HG03039 (cell line): ENCODE results near the gene GMPPB.
"Not testable (repeated sequence)": the region's sequence is repeated elsewhere in the genome, so short reads cannot be mapped to it uniquely, and the experiment has no call there.

ENCODE experiments used
- ATAC-seq: cut with Tn5 transposase; IDR thresholded peaks from one replicate; pipeline ENCODE4 v1.9.1; 2021; ENCODE audit warnings: mild to moderate bottlenecking, moderate library complexity; ENCODE audit not compliant: unreplicated experiment

Gene GMPPB

DNA sequence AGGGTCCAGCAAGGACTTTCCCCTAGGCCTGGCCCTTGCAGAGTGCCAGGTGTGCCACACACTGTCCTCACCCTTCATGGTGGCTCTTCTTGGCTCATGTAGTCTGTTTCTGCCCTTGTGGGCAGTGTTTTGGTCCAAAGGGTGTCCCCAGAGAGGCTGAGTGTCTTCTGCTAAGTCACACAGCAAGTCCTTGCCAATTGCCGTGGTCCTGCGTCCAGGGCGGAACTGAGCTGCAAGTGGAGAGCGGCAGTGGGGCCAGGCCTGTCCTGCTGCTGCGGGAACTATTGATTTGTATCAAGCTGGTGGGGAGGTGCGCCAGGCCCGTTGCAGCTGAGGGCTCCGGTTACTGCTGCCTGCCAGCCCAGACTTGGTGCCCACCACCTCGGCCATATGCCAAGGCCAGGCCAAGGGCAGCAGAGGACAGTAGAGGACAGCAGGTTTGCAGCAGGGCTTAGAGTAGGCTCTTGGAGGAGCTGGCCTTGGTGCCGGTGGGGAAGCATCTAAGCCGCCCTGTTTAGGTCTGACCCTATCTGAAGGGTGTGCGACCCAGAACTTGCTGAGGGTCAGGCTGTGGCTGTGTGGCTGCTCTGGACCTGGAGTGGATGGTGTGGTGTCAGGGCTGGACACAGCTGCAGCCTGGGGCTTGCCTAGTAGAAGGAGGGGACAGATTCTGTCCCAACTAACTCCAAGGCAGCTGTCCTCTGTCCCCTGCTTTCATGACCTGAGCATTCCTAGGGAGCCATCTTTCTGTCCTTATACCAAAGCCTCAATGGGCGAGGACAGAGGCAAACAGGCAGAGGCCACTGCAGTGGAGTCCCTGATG is 8.8 kb downstream of the GMPPB start:
- ATAC-seq = no peak

DNA sequence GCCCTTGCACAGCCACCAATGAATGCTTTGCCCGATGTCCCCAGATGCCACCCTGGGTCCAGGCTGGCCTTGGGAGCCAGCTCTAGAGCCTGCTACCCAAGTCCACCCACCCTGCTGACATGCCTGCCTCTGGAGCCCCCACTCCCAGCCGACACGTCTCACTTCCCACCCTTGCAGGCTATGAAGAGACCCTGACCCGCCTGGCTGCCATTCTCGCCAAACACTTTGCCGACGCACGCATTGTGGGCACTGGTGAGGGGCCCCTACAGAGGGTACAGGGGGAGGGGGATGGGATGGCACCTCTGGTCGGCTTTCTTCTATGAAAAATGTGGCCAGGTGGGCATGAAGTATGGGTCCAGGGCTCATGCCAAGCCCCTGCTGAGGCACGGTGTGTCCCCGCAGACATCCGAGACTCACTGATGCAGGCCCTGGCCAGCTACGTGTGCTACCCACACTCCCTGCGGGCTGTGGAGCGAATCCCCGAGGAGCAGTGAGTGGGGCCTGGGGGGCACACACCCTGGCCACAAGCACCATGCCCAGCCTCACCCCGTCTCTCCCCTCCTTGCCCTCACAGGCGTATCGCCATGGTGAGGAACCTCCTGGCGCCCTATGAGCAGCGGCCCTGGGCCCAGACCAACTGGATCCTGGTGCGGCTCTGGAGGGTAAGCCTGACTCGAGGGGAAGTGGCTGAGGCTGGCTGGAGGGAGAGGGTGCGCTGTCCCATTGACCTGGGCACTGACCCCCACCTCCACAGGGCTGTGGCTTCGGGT is 10.2 kb downstream of the GMPPB start:
- no peak for ATAC-seq

DNA sequence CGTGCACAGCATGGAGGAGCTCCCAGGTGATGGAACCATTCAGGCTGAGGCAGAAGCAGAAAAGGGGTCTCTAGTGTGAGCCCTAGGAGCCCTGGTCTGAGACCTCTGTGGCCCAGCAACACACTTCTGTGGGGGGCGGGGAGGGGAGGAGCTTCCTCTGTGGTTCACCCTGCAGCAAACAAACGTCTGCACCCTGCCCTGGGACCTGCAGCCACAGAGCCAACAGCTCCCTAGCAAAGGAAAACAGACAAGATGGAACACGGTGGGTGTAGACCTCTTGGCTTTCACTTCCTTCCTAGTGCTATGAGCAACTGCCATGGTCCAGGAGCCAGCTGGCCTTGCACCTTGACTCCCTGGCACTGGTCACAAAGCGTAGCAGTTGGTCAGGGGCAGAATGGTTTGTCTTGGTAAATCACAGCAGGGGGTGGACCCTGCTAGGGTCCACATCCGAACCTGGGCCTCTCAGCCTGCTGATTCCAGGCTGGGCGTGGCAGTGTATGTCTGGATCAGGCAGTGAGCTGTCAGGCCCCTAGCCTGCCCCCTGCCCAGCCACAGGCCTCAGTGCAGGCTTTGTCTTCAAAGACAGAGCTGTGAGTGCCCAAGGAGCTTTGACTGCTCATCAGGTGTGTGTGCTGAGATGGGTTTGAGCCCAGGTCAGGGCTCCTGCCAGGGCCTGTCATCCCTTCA is 11.0 kb downstream of the GMPPB start:
- ATAC-seq = no peak

DNA sequence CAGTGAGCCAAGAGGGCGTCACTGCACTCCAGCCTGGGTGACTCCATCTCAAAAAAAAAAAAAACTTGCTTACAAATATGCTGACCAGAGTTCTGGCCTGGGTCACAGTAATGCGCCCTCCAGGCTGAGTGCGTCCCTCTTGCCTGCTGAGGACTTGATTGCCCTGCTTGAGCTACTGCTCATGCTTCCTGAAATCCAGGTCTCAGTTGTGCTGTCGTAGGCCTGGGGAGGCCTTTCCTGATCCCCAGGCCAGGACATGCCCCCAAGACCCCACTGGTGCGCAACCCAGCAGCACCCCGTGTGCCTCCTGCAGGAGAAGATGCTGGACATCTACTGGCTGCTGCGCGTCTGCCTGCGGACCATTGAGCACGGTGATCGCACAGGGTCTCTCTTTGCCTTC is 11.6 kb downstream of the GMPPB start:
- ATAC-seq = no peak

DNA sequence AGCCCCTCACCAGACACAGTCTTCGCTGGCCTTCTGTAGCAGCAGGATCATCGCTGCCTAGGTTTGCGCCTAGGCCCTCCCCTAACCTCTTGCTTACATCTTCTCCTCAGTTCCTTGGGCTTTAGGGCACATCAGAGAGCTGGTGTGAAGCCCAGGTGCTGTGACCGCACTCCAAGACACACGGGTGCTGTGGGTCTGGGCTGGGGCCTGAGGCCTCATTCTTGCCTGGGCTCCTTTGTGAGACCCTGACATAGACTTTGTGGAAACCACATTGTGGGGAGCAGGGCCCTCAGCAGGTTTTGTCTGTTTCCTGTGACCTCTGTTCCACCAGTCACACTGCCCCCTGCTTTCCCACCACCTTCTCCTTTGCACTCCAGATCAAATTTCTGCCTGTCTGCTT is 12.3 kb downstream of the GMPPB start:
- ATAC-seq = no peak

DNA sequence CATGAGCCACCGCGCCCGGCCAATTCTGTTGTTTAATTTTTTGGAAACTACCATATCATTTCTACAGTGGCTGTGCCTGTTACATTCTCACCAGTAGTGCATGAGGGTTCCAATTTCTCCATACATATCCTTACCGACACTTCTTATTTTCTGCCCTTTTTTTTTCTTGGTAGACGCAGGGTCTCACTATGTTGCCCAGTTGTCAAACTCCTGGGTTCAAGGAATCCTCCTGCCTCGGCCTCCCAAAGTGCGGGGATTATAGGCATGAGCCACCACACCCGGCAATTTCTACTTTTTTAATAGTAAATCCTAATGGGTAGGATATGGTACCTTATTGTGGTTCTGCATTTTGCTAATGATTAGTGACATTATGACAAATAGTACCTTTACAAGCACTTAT is 13.9 kb downstream of the GMPPB start:
- no peak for ATAC-seq

DNA sequence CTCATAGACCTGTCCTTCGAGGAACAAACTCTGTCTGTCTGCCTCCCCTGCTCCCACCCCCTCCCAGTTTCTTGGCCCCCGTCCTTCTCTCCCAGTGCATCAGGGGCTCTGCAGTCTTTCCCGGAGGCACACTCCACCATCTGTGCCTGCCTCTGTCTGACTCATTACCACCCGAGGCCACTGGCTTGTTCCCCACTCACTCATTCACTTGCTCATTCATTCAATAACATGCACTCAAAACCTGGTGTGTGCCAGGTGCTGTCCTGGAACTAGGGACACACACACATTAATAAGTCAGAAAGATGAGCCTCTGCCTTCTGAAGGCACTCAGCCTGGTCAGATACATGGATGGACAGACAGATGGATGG is 16.7 kb downstream of the GMPPB start:
- ATAC-seq = no peak

DNA sequence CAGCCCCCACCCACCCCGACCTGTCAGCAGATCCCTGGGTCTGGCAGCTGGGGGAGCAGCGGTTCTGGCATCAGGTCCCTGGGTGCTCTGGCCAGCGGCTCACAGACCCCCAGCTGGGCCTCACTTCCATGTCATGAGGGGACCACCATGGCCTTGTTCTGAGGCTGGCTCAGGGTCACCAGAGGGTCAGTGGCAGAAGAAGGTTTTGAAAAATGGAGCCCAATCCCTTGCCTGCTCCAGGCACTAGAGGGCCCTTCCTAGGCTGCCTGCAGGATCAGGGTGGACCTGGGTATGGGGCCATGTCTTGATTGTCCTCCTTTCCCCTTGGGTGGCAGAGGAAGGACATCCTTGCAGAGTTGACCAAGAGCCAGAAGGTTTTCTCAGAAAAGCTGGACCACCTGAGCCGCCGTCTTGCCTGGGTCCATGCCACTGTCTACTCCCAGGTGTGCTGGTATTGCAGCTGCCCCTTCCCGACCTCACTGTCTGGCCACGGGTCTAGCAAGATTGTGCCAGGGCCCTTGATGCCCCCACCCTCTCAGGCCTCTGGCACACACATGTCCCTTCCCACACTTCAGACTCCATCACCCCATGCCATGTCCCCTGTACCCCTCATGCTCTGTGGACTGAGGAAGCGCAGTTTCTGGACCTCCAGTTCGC is 17.2 kb downstream of the GMPPB start:
- ATAC-seq = no peak

DNA sequence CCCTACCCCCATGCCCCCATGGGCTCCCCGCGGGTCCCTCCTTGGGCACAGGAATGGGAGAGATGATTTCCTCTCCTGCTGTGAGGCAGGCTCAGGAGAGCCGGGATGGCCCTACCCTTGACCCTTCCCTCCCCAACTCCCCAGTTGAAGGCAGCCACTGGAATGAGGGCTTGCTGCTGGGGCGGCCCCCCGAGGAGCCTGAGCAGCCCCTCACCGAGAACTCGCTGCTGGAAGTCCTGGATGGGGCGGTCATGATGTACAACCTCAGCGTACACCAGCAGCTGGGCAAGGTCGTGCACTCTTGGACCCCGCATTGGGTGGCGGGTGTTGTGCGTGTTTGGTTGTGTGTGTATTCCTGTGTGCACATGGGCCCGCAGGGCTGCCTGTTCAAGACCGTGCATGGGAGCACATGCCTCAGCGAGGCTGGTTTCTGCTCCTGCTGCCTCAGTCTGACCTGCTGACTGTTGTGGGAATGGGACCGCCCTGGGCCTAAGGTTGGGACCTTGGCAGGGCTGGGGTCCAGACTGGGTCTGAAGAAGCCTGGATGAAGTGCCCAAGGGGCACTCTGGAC is 18.3 kb downstream of the GMPPB start:
- ATAC-seq = no peak

DNA sequence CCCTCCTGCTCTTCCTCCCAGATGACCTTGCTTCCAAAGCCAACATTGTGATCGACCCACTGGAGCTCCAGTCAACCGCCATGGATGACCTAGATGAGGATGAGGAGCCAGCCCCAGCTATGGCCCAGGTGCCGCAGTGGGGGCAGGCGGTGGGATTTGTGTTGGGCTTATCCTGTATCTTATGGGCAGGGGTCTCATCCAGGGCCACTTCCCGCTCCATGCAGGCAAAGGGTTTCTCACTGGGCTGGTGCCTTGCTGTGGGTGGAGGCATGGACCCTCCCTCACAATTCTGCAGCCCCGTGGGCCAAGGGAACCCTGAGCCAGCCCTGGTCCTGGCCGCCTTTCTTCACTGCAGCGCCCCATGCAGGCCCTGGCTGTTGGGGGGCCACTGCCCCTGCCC is 19.1 kb downstream of the GMPPB start:
- ATAC-seq = no peak

DNA sequence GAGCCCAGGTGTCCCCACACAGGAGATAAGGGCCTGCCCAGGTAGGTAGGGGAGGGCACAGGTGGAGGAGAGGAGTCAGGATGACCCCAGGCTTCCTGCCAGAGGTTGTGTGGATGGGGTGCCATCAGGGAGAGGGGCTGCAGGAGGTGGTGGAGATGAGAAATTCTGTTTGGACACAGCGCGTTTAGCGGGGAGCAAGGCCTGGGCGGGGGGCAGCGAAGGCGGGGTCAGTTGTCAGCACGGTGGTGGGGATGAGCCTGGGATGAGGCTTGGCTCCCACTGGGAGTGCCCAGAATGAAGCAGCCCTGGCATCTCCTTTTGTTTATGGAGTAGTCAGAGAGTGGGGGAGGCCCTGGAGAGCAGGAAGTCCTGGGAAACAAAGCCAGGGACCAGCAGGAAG is 19.8 kb downstream of the GMPPB start:
- no peak for ATAC-seq

DNA sequence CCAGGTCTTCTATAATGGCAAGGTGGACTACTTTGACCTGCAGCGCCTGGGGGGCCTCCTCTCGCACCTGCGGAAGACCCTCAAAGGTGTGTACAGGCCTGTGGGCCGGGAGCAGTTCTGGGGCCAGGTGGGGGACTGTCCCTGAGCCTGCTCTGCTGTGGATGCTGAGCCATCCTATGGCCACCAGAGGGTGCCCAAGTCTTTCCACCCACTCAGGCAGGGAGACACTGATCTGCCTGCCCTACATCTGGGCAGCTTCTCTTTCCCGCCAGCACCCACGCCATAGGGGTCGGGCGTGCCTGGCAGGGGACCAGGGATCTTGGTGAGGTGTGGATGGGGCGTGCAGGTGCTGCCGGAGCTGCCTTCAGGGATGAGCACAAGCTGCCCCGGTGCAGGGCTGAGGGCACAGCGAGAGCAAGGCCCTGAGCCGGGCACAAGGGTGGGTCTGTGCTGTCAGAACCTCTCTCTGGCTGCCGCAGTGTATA is 20.3 kb downstream of the GMPPB start:
- ATAC-seq = no peak

DNA sequence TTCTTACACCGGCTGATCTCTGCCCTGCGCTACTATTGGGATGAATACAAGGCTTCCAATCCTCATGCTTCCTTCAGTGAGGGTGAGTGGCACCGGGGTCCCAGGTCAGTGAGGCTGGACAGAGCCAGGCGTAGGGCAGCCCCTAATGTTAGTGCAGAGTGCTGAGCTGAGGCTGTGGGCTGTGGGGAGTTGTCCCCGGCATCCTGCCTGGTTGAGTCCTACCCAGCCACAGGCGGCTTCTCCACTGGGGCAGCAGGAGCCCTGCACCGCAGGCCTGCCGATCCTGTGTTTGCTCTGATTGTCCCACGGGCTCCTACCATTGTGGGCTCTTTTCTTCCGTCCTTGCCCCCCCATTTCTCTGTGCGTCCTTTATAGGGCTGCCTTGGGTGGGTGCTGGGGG is 21.1 kb downstream of the GMPPB start:
- ATAC-seq = no peak

DNA sequence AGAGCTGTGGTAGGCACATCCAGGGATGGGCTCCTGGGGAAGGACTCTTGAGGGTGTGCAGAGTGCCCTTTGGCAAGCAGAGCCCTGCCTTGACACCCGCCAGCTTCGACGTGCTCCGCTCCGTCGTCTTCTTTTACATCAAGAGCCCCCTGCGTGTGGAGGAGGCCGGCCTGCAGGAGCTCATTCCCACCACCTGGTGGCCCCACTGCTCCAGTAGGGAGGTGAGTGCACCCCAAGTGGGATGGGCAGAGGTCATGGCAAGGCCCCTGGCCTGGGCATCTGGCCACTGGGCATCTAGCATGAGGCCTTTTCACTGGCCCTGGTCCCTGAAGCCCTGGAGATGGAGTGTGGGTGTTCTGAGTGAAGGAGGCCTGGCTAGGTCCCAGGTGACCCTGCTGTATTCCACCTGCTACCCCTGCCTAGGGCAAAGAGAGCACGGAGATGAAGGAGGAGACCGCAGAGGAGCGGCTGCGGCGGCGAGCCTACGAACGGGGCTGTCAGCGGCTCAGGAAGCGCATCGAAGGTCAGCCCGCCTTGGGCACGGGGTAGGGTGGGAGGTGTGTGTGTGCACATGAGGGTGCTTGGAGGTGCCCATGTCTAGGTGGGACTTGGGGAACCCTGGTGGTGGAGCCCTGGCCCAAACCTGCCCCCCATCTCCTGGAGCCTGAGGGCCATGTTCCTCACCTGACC is 22.2 kb downstream of the GMPPB start:
- ATAC-seq = no peak

DNA sequence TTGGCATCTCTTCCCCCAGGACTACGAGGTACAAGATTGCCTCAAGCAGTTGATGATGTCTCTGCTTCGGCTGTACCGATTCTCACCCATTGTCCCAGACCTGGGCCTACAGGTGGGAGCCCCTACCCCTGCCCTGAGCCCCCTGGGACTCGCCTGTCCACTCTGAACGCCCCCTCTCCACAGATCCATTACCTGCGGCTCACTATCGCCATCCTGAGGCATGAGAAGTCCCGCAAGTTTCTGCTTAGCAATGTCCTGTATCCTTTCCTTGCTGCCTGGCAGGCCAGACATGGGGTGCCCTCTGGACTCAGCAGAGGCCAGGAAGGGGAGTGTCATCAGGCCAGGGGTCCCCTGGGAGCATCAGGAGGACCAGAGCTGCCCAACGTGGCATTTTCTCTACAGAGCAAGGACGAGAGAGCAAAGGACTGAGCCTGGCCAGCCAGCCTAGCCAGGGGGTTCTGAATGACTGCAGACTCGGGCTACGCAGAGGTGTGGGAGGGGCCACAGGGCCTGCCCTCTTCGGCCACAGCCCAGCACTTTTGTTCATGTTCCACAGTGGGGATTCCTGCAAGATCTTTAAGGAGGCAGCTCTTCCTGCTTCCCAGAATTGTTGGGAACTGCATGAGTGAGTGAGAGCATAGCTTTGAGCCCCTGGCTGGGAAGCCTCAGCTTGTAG is 23.2 kb downstream of the GMPPB start:
- no peak for ATAC-seq

DNA sequence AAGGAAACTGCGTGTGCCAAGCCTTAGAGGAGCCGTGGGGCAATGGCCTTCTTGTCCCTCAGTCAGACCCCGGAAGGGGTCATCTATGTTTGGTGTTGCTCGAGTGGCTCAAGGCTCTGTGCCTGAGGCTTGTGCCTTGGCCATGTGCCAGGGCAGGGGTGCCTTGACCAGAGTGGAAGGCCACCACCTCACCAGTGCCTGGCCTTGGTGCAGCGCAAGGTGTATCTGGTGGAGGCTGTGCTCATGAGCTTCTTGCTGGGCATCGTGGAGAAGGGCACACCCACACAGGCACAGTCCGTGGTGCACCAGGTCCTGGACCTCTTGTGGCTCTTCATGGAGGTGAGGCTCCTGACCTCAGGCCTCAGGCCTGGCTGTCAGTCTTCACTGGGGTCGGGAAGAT is 23.7 kb downstream of the GMPPB start:
- no peak for ATAC-seq

DNA sequence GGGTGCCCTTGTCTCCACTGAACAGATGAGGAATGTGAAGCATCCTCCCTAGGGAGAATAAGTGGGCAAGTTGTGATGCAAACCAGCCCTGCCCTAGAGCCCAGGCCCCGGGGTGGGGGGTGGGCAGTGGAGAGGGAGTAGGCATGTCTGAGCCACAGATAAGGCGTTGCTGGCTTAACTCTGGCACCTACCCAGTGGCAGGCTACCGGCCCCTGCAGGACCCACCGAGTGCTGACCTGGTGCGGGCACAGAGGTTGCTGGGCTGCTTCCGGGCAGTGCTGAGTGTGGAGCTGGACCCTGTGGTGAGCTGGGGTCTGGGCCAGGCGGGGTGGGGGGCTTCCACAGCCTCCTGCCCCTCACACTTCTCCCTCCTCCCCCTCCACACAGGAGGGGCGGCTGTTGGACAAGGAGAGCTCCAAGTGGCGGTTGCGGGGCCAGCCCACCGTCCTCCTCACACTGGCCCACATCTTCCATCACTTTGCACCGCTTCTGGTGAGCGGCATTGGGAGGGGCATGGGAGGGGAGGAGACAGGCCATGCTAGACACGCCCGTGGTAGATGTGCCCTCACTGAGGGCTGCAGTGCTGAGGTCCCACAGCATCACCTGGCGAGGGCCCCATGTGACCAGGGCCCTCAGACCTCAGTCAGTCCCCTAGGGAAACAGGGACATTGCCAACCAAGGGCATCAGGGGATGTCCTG is 24.3 kb downstream of the GMPPB start:
- ATAC-seq = no peak

DNA sequence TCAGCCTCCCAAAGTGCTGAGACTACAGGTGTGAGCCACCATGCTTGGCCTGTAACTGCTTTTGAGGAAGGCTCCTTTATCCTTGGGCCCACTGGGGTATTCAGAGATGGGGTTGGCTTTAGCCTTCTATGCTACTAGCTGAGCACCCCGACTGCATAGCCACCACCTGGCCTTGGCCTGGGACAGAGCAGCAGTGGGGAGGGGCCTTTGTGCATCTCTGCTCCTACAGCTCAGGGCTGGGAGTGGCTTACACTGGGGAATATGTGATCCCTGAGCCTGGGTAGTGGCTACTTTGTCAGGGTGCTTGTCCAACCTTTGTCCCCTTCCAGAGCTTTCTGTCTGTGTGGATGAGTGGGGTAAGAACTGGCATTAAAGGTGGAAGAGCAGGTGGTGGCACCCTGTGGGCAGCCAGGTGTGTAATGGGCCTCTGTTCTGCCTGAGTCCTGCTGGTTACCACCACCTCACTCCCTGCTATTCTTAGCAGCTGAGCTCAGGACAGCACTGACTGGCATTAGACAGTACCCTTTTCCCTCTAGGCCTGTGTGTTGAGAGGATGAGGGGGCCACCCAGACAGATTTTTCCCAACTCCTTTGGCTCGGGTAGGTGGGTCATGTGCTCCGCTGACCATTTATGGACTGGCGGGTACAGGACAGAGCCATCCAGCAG is 28.3 kb downstream of the GMPPB start:
- ATAC-seq = not testable (repeated sequence)
